ENCODE data around the gene NR2C1. TPM values are rescaled to one million over a fixed set of nuclear protein-coding genes. Genes with fewer than 3 reads are reported as not detected.

Gene NR2C1
- total and polyA plus RNA-seq, 2 of the 8 experiments (the other 6 are each of a cell fraction or from before 2014, with no cell fraction given), result 22.8 to 48.3 TPM

DNA sequence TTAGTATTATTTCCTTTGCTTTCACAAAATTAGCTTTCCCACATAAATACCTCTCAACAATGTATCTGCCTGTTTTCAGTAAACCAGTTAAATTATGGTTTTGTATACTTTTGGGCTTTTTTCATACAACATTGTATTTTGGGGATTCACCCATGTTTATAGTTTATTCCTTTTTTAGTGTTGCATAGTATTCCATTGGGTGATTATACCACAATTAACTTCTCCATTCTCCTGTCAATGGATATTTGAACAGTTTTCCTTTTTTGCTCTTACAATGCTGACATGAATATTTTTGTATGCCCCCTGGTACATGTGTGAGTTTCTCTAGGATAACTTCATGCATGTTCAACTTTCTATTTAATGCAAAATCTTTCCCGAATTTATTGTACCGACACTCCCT, 57.3 kb downstream of the NR2C1 start:
- H4K8ac ChIP-seq (ENCODE audit: extremely low read depth, insufficient read depth, low read length), result no peak overlapping the region
- no peak for DNase-seq (ENCODE audit: low read depth in 1 of 2, low spot score in 2 of 2)

More for the DNA sequence above, 57.3 kb downstream of the NR2C1 start:
- no peak overlapping the region for H3K4me2 ChIP-seq (ENCODE audit: insufficient read depth in 1 of 2, low read depth in 2 of 2, low read length in 2 of 2)
- no peak overlapping the region for H3K4ac ChIP-seq (replicated peaks; ENCODE audit: insufficient read length, low read depth, low read length)
- H3K79me2 ChIP-seq (ENCODE audit: control insufficient read depth in 1 of 2, insufficient read depth in 2 of 2, low read length in 2 of 2), result no peaks in the 10 kb centered on the region
- no peak overlapping the region for H3K4me3 ChIP-seq (ENCODE audit: extremely low read depth in 1 of 4, insufficient read depth in 2 of 4, low read depth in 3 of 4, low read length in 4 of 4)
- no peak overlapping the region for H2AFZ ChIP-seq (ENCODE audit: low read length)
- H3K18ac ChIP-seq (ENCODE audit: extremely low read depth, low read length), result no peak overlapping the region
- no peak overlapping the region for H3K56ac ChIP-seq (replicated peaks; ENCODE audit: insufficient read length, low read depth, low read length)
- H4K20me1 ChIP-seq (replicated peaks in 1 of 2; ENCODE audit: control insufficient read depth in 1 of 2, insufficient read depth in 2 of 2, low read length in 2 of 2), result no peaks in the 10 kb centered on the region
- H2BK120ac ChIP-seq (replicated peaks; ENCODE audit: low read depth, low read length), result no peak overlapping the region
- no peak overlapping the region for H3K14ac ChIP-seq (ENCODE audit: insufficient read length)
- no peak overlapping the region for H4K5ac ChIP-seq (ENCODE audit: insufficient read length, low read depth, low read length)
- H3K27me3 ChIP-seq (replicated peaks in 1 of 4; ENCODE audit: control insufficient read depth in 3 of 4, extremely low read depth in 1 of 4, insufficient read depth in 3 of 4, low read length in 3 of 4), result no peaks in the 10 kb centered on the region
- H3K23ac ChIP-seq (ENCODE audit: insufficient read length), result no peak overlapping the region
- TF ChIP-seq CEBPB (IDR thresholded peaks at IDR 0.05; ENCODE audit: low read depth, low read length), result no peak
- no peak for TF ChIP-seq BACH1 (IDR thresholded peaks at IDR 0.05; ENCODE audit: low read length)
- no peak for TF ChIP-seq SP4 (IDR thresholded peaks at IDR 0.05; ENCODE audit: low read length)
- H2BK5ac ChIP-seq (ENCODE audit: low read depth, low read length), result no peak overlapping the region
- H2BK15ac ChIP-seq (ENCODE audit: low read length), result no peak overlapping the region
- WGBS, 2 experiments (ENCODE audit: extremely low coverage in 1 of 2, insufficient coverage in 1 of 2, insufficient read length in 1 of 2, insufficient replicate concordance in 2 of 2, low coverage in 1 of 2, low lambda C conversion rate in 2 of 2, missing lambda C conversion rate in 1 of 2), result 89% methylated on average over 2 of the region's 2 CpGs; no CpG with 5 or more reads in 1 of the 2 experiments
- H3K27ac ChIP-seq (ENCODE audit: low read depth, low read length), result no peak overlapping the region
- no peak overlapping the region for H4K91ac ChIP-seq (replicated peaks; ENCODE audit: insufficient read length, low read length)
- FAIRE-seq, result no peak
- no peaks in the 10 kb centered on the region for H3K4me1 ChIP-seq (replicated peaks in 1 of 4; ENCODE audit: control insufficient read depth in 3 of 4, insufficient read depth in 4 of 4, low read length in 3 of 4)
- H3K79me1 ChIP-seq (ENCODE audit: low read depth, low read length), result no peaks in the 10 kb centered on the region
- H2BK20ac ChIP-seq (ENCODE audit: low read length), result no peak overlapping the region
- POLR2A ChIA-PET (ENCODE audit: partially characterized antibody), result interaction anchor here (1.5 kb wide), 1 partner anchor 13 kb away, joined by 7 read pairs; the partner anchor contains the start of gene NDUFA12
- H3K9me3 ChIP-seq (ENCODE audit: insufficient read depth in 2 of 2, low read depth in 1 of 2, low read length in 1 of 2), result no peaks in the 10 kb centered on the region
- H3K9ac ChIP-seq (replicated peaks in 1 of 4; ENCODE audit: extremely low read depth in 1 of 4, low read depth in 3 of 4, low read length in 3 of 4), result no peak overlapping the region
- CTCF ChIA-PET (ENCODE audit: partially characterized antibody), result no interaction called here
- no peak overlapping the region for H2AK5ac ChIP-seq (ENCODE audit: low read depth, low read length)
- H3K23me2 ChIP-seq (ENCODE audit: low read depth, low read length), result no peaks in the 10 kb centered on the region
- H2BK12ac ChIP-seq (ENCODE audit: low read depth, low read length), result no peak overlapping the region
- peaks cover 0 to 5% (median 0%) of the 10 kb centered on the region in 4 experiments; a peak in 1 of 8 replicates for H3K36me3 ChIP-seq (ENCODE audit: control insufficient read depth in 2 of 4, insufficient read depth in 4 of 4, low read length in 3 of 4)
